Effector memory CD8-positive, alpha-beta T cell (primary cell): ENCODE results near the gene PPA1.
A peak's percentile ranks its signal among the peaks of the same experiment; 100 is the strongest.
"Not testable (repeated sequence)": the region's sequence is repeated elsewhere in the genome, so short reads cannot be mapped to it uniquely, and the experiment has no call there.

Experiments
- ATAC-seq: fragments of 150-1000 bp; cut with Tn5 transposase; replicated peaks from 2 replicates; pipeline ENCODE4 v1.10.0; 2021; ENCODE audit warnings: mild to moderate bottlenecking, moderate library complexity
- DNase-seq, 3 experiments: peaks; one replicate each; pipeline ENCODE4 v3.0.0; 2021
- H3K27ac Mint-ChIP-seq, 2 donors: one replicate each; pipeline ENCODE4 v1.8.0; 2022; ENCODE audit warnings: mild to moderate bottlenecking in 2 of 2, mixed read lengths in 2 of 2, moderate library complexity in 2 of 2
- H3K27me3 Mint-ChIP-seq, 2 donors: one replicate each; pipeline ENCODE4 v1.8.0; 2022; ENCODE audit warnings: mixed read lengths in 2 of 2
- H3K36me3 Mint-ChIP-seq: one replicate; pipeline ENCODE4 v1.8.0; 2022; ENCODE audit warnings: mild to moderate bottlenecking, moderate library complexity, mixed read lengths; ENCODE audit not compliant: insufficient read depth
- H3K4me1 Mint-ChIP-seq, 2 donors: one replicate each; pipeline ENCODE4 v1.8.0; 2022; ENCODE audit warnings: low read depth in 2 of 2, mixed read lengths in 2 of 2
- H3K4me3 Mint-ChIP-seq, 2 donors: one replicate each; pipeline ENCODE4 v1.8.0; 2022; ENCODE audit warnings: mild to moderate bottlenecking in 2 of 2, mixed read lengths in 2 of 2, moderate library complexity in 2 of 2
- H3K9me3 Mint-ChIP-seq, 2 donors: one replicate each; pipeline ENCODE4 v1.8.0; 2022; ENCODE audit warnings: mixed read lengths in 2 of 2

The PPA1 gene

GRCh38 chr10:70166394-70166793, 66.8 kb downstream of the PPA1 start:
- H3K27me3 Mint-ChIP-seq = no peaks in the 10 kb centered on the region
- peak overlapping the region; percentile 13 to 27 for H3K4me3 Mint-ChIP-seq
- no peak for DNase-seq
- no peak overlapping the region for H3K27ac Mint-ChIP-seq
- peaks cover 60% of the 10 kb centered on the region for H3K36me3 Mint-ChIP-seq
- ATAC-seq = no peak
- H3K4me1 Mint-ChIP-seq = peaks cover 43 to 73% of the 10 kb centered on the region in 2 donors
- no peaks in the 10 kb centered on the region for H3K9me3 Mint-ChIP-seq

- Mint-ChIP-seq H3K36me3 (peaks cover 64% of the 10 kb centered on the region), H3K4me3 (peak overlapping the region; percentile 56 to 79), H3K27ac (peak overlapping the region in 1 of 2 donors; percentile 69), H3K9me3 (no peaks in the 10 kb centered on the region), H3K4me1 (peaks cover 39 to 77% of the 10 kb centered on the region in 2 donors), H3K27me3 (no peaks in the 10 kb centered on the region)
- ATAC-seq = no peak
- DNase-seq = no peak
Observed at GRCh38 chr10:70164163-70164562, 69.1 kb downstream of the PPA1 start.

- peak overlapping the region in 1 of 2 donors; percentile 55 for H3K27ac Mint-ChIP-seq
- H3K36me3 Mint-ChIP-seq = peaks cover 66% of the 10 kb centered on the region
- no peaks in the 10 kb centered on the region for H3K9me3 Mint-ChIP-seq
- DNase-seq (no peak), ATAC-seq (no peak)
- H3K4me3 Mint-ChIP-seq = peak overlapping the region; percentile 56 to 79
- peaks cover 32 to 70% of the 10 kb centered on the region in 2 donors for H3K4me1 Mint-ChIP-seq
- H3K27me3 Mint-ChIP-seq = no peaks in the 10 kb centered on the region
Observed at GRCh38 chr10:70163448-70163847, 69.8 kb downstream of the PPA1 start.

GRCh38 chr10:70162892-70163201, 70.4 kb downstream of the PPA1 start:
- Mint-ChIP-seq H3K9me3 (no peaks in the 10 kb centered on the region), H3K27ac (peak overlapping the region; percentile 55 to 94), H3K4me1 (peaks cover 31 to 64% of the 10 kb centered on the region in 2 donors), H3K36me3 (peaks cover 70% of the 10 kb centered on the region), H3K27me3 (no peaks in the 10 kb centered on the region), H3K4me3 (peak overlapping the region; percentile 56 to 79)
- peak; percentile 92 for ATAC-seq
- peak; percentile 34 to 56 (median 47) for DNase-seq

- H3K4me1 Mint-ChIP-seq = peaks cover 30 to 61% of the 10 kb centered on the region in 2 donors
- H3K9me3 Mint-ChIP-seq = no peaks in the 10 kb centered on the region
- DNase-seq (no peak), ATAC-seq (no peak)
- peak overlapping the region; percentile 56 to 79 for H3K4me3 Mint-ChIP-seq
- H3K36me3 Mint-ChIP-seq = peaks cover 75% of the 10 kb centered on the region
- H3K27me3 Mint-ChIP-seq = no peaks in the 10 kb centered on the region
- H3K27ac Mint-ChIP-seq = peak overlapping the region; percentile 55 to 94
Observed at GRCh38 chr10:70162151-70162891, 70.9 kb downstream of the PPA1 start.

GRCh38 chr10:70160798-70161197, 72.4 kb downstream of the PPA1 start:
- H3K4me3 Mint-ChIP-seq = no peak overlapping the region
- peaks cover 80% of the 10 kb centered on the region for H3K36me3 Mint-ChIP-seq
- H3K27me3 Mint-ChIP-seq = no peaks in the 10 kb centered on the region
- H3K4me1 Mint-ChIP-seq = peaks cover 28 to 56% of the 10 kb centered on the region in 2 donors
- H3K9me3 Mint-ChIP-seq = no peaks in the 10 kb centered on the region
- ATAC-seq = no peak
- no peak for DNase-seq
- peak overlapping the region in 1 of 2 donors; percentile 94 for H3K27ac Mint-ChIP-seq

GRCh38 chr10:70159366-70159765, 73.9 kb downstream of the PPA1 start:
- not testable (repeated sequence) for H3K4me3 Mint-ChIP-seq, H3K9me3 Mint-ChIP-seq, ATAC-seq, H3K27me3 Mint-ChIP-seq, DNase-seq
- H3K4me1 Mint-ChIP-seq = peaks cover 33 to 60% of the 10 kb centered on the region in 2 donors
- H3K27ac Mint-ChIP-seq = peak overlapping the region in 1 of 2 donors; percentile 78
- peaks cover 82% of the 10 kb centered on the region for H3K36me3 Mint-ChIP-seq

GRCh38 chr10:70158113-70158512, 75.1 kb downstream of the PPA1 start:
- Mint-ChIP-seq H3K36me3 (peaks cover 95% of the 10 kb centered on the region), H3K4me1 (peaks cover 22 to 51% of the 10 kb centered on the region in 2 donors), H3K4me3 (no peak overlapping the region), H3K9me3 (no peaks in the 10 kb centered on the region), H3K27ac (no peak overlapping the region), H3K27me3 (no peaks in the 10 kb centered on the region)
- ATAC-seq = no peak
- no peak for DNase-seq

- ATAC-seq (no peak), DNase-seq (no peak)
- no peaks in the 10 kb centered on the region for H3K27me3 Mint-ChIP-seq
- H3K4me3 Mint-ChIP-seq = no peak overlapping the region
- H3K36me3 Mint-ChIP-seq = peaks cover 98% of the 10 kb centered on the region
- H3K4me1 Mint-ChIP-seq = peaks cover 11 to 31% of the 10 kb centered on the region in 2 donors
- H3K9me3 Mint-ChIP-seq = no peaks in the 10 kb centered on the region
- H3K27ac Mint-ChIP-seq = peak overlapping the region in 1 of 2 donors; percentile 13
Observed at GRCh38 chr10:70155255-70155838, 77.9 kb downstream of the PPA1 start.
